HG02588 (cell line): ENCODE results near the gene BCL2L2.

Source experiments
- ATAC-seq: cut with Tn5 transposase; IDR thresholded peaks from one replicate; pipeline ENCODE4 v1.9.1; 2021; ENCODE audit warnings: mild to moderate bottlenecking, moderate library complexity; ENCODE audit not compliant: unreplicated experiment

Gene BCL2L2

GRCh38 chr14:23352506-23353432, 46.1 kb downstream of the BCL2L2 start, which contains the start of gene SLC22A17:
TSS of gene SLC22A17 (minus strand) at chr14:23352887.
- no peak for ATAC-seq

- no peak for ATAC-seq
Measured at GRCh38 chr14:23353433-23353780, 46.8 kb downstream of the BCL2L2 start.

- no peak for ATAC-seq
Measured at GRCh38 chr14:23354990-23355389, 48.4 kb downstream of the BCL2L2 start.

- no peak for ATAC-seq
Measured at GRCh38 chr14:23355871-23356435, 49.3 kb downstream of the BCL2L2 start.

- ATAC-seq, result no peak
Measured at GRCh38 chr14:23356662-23357061, 50.0 kb downstream of the BCL2L2 start.

- ATAC-seq, result no peak
Measured at GRCh38 chr14:23357261-23357660, 50.6 kb downstream of the BCL2L2 start.

- ATAC-seq, result no peak
Measured at GRCh38 chr14:23358042-23358441, 51.4 kb downstream of the BCL2L2 start.

- no peak for ATAC-seq
Measured at GRCh38 chr14:23358553-23359166, 52.0 kb downstream of the BCL2L2 start.

GRCh38 chr14:23359167-23359626, 52.6 kb downstream of the BCL2L2 start:
- no peak for ATAC-seq

GRCh38 chr14:23359722-23360447, 53.3 kb downstream of the BCL2L2 start:
- ATAC-seq, result no peak

- no peak for ATAC-seq
Measured at GRCh38 chr14:23360496-23360895, 53.9 kb downstream of the BCL2L2 start.

- ATAC-seq, result no peak
Measured at GRCh38 chr14:23361320-23361719, 54.7 kb downstream of the BCL2L2 start.
